ENCODE data around the gene DMD.

Gene DMD

GRCh38 chrX:31127716-31128115 lies 2083.6 kb downstream of the DMD start:
- no peak for DNase-seq (ENCODE audit: low spot score)
- in situ Hi-C loops (cut with MboI; ENCODE audit: low sequenced_read_pairs, unreplicated experiment) = no loop called here
- no peak for TF ChIP-seq CTCF (IDR thresholded peaks at IDR 0.05; ENCODE audit: borderline replicate concordance, control extremely low read depth, extremely low read depth, insufficient read depth, missing control alignments)

DNA sequence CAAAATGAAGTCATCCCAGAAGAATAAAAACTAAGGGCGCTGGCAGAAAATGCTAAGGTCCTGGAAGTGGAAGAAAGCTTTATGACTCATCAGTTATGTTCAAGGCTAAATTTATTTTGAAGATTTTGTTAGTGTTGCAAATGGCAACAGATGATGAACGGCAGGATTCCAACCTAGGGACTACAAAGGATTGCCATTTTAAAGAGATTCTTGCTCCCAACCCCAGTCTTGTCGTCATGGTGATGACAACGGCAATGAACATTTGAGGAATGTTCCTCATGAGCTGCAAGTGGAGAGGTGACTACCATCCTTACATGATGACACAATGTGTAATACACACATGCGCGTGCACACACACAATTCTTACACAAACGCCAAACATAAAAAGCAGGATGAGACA lies 2085.1 kb downstream of the DMD start:
- no peak for DNase-seq (ENCODE audit: low spot score)
- TF ChIP-seq CTCF (IDR thresholded peaks at IDR 0.05; ENCODE audit: borderline replicate concordance, control extremely low read depth, extremely low read depth, insufficient read depth, missing control alignments) = no peak
- in situ Hi-C loops (cut with MboI; ENCODE audit: low sequenced_read_pairs, unreplicated experiment) = no loop called here

GRCh38 chrX:31124536-31124935 lies 2086.8 kb downstream of the DMD start:
- in situ Hi-C loops (cut with MboI; ENCODE audit: low sequenced_read_pairs, unreplicated experiment) = no loop called here
- no peak for TF ChIP-seq CTCF (IDR thresholded peaks at IDR 0.05; ENCODE audit: borderline replicate concordance, control extremely low read depth, extremely low read depth, insufficient read depth, missing control alignments)
- DNase-seq (ENCODE audit: low spot score) = no peak

GRCh38 chrX:31123335-31123734 lies 2088.0 kb downstream of the DMD start:
- TF ChIP-seq CTCF (IDR thresholded peaks at IDR 0.05; ENCODE audit: borderline replicate concordance, control extremely low read depth, extremely low read depth, insufficient read depth, missing control alignments) = no peak
- no peak for DNase-seq (ENCODE audit: low spot score)
- in situ Hi-C loops (cut with MboI; ENCODE audit: low sequenced_read_pairs, unreplicated experiment) = no loop called here

DNA sequence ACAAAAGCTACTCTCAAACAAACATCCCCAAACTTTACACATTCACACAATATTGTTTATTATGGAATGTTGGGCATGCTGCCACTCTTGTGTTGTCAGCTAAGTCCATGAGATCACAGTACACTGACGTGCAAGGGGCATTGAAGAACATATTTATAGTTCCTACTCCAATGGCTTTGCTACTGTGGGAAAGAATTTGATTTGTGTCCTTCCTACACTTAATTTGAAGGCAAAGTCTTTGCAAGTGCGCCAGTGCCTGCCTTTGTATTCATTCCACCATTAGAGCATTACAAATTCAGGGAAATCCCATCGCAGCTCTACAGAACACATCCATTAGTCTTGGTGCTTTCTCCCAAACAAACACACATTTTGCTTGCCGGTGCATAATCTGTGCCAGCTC lies 2094.1 kb downstream of the DMD start:
- no peak for DNase-seq (ENCODE audit: low spot score)
- in situ Hi-C loops (cut with MboI; ENCODE audit: low sequenced_read_pairs, unreplicated experiment) = no loop called here
- no peak for TF ChIP-seq CTCF (IDR thresholded peaks at IDR 0.05; ENCODE audit: borderline replicate concordance, control extremely low read depth, extremely low read depth, insufficient read depth, missing control alignments)

- no peak for TF ChIP-seq CTCF (IDR thresholded peaks at IDR 0.05; ENCODE audit: borderline replicate concordance, control extremely low read depth, extremely low read depth, insufficient read depth, missing control alignments)
- no peak for DNase-seq (ENCODE audit: low spot score)
- in situ Hi-C loops (cut with MboI; ENCODE audit: low sequenced_read_pairs, unreplicated experiment) = no loop called here
These were observed 2096.0 kb downstream of the DMD start for GRCh38 chrX:31115398-31115797.

GRCh38 chrX:31114858-31115257 lies 2096.5 kb downstream of the DMD start:
- DNase-seq (ENCODE audit: low spot score) = no peak
- TF ChIP-seq CTCF (IDR thresholded peaks at IDR 0.05; ENCODE audit: borderline replicate concordance, control extremely low read depth, extremely low read depth, insufficient read depth, missing control alignments) = no peak
- in situ Hi-C loops (cut with MboI; ENCODE audit: low sequenced_read_pairs, unreplicated experiment) = no loop called here

All from GM13976 (cell line).